RWPE1 (cell line): ENCODE data around the gene NMRK2.

ENCODE experiments used
- CTCF ChIA-PET: fragments of 350-600 bp; sonication (Branson Sonifier 250); formaldehyde crosslinking; extraction: SDS; loops from one replicate; lab custom pipeline; 2021; lab: Yijun Ruan, JAX
- POLR2A ChIA-PET: fragments of 400-600 bp; formaldehyde crosslinking; extraction: SDS; loops from one replicate; lab custom pipeline; 2020; ENCODE audit warnings: antibody characterized with exemption; ENCODE audit not compliant: low non-redundant PET; lab: Yijun Ruan, JAX
- DNase-seq: peaks from one replicate; pipeline ENCODE4 v3.0.0; 2012; ENCODE audit warnings: low spot score
- H3K27ac ChIP-seq: fragments of 450-650 bp; 2 replicates; pipeline ENCODE4 v1.5.1; 2017
- TF ChIP-seq, protein P1 (sequence below): fragments of 450-650 bp; conservative IDR thresholded peaks from 2 replicates; pipeline ENCODE4 v1.5.1; 2017; ENCODE audit warnings: low read depth, mild to moderate bottlenecking

Gene NMRK2

DNA sequence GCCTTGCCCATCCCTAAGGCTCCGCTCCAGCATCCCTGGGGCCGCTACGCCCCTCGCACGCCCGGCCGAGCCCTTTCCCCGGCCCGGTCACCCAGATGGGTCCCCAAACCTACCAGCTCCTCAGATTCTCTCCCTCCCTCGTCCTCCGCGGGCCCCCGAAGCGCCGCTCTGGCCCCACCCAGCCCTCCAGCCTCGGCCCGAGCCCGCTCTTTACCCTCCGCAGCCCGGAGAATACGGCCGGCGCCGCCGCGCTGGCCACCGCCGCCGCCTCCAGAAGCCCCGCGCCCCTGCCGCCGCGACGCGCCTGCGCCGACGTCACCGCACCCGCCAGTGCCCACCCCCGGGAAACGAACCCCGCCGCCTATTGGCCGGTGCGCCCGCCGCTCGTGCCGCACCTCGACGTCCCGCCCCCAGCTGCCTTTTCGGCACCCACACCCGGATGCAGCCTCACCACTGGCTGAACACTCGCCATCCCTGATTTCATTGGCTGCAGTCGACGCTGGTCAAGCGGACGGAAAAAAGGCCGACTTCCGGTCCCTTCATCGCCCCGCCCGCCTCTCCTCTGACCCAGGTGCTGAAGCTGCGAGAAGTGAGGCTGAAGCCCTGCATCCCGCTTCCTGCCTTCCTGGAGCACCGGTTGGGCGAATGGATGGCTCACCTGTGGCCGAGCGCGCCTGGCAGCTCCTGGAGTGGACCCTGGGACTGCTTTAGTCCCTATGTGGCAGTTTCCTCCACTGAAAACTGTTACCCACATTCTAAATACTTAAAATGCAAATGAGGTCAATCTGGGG is 38.1 kb downstream of the NMRK2 start, which contains the start of gene DAPK3:
Gene DAPK3 (minus strand): TSS at position 292 of the 791 bp plus-strand sequence. CDS start 1,364 bp downstream, outside the sequence.
- TF ChIP-seq, protein P1, sequence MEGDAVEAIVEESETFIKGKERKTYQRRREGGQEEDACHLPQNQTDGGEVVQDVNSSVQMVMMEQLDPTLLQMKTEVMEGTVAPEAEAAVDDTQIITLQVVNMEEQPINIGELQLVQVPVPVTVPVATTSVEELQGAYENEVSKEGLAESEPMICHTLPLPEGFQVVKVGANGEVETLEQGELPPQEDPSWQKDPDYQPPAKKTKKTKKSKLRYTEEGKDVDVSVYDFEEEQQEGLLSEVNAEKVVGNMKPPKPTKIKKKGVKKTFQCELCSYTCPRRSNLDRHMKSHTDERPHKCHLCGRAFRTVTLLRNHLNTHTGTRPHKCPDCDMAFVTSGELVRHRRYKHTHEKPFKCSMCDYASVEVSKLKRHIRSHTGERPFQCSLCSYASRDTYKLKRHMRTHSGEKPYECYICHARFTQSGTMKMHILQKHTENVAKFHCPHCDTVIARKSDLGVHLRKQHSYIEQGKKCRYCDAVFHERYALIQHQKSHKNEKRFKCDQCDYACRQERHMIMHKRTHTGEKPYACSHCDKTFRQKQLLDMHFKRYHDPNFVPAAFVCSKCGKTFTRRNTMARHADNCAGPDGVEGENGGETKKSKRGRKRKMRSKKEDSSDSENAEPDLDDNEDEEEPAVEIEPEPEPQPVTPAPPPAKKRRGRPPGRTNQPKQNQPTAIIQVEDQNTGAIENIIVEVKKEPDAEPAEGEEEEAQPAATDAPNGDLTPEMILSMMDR = no peak
- POLR2A ChIA-PET = interaction anchor here (0.6 to 3.7 kb wide), 2 partner anchors 14 to 103 kb away, joined by 3 to 15 read pairs; partner anchors contain the start of gene EEF2
- peak; percentile 92 for DNase-seq
- CTCF ChIA-PET = no interaction called here
- peak within 1 kb of the TSS; percentile 92 for H3K27ac ChIP-seq

DNA sequence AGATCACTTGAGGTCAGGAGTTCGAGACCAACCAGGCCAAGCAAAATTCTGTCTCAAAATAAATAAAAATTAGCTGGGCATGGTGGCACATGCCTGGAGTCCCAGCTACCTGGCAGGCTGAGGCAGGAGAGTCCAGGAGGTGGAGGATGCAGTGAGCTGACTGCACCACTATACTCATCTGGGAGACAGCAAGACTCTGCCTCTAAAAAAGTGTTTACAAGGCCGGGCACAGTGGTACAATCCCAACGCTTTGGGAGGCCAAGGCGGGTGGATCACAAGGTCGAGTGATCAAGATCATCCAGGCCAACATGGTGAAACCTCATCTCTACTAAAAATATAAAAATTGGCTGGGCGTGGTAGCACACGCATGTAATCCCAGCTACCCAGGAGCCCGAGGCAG is 42.3 kb downstream of the NMRK2 start:
- no peak for DNase-seq
- ChIA-PET POLR2A (no interaction called here), CTCF (interaction anchor here (0.7 kb wide), 1 partner anchor 396 kb away, joined by 3 read pairs; no protein-coding TSS in a partner anchor)
- TF ChIP-seq, protein P1 = no peak
- peak overlapping the region; percentile 87 for H3K27ac ChIP-seq

DNA sequence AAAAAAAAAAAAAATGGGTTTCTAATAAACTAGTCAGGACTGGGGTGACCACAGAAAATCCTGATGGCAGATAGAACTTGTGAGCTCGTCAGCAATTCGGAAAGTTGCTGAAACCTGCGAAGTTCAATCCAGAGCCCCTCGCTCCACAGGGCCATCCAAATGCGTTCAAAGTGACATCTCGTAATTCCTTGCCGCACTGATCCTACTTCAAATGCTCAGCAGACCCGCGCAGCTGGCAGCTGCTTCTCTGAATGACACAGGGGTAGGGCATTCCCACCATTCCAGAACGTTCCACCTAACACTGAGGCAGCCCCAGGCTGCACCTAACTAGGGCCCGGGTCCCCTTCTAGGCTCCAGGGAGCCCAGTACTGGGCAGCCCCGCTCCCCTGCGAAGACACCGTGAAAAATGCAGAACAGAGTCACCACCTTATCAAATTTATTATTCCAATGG is 42.8 kb downstream of the NMRK2 start:
- DNase-seq = no peak
- CTCF ChIA-PET = no interaction called here
- peak overlapping the region; percentile 87 for H3K27ac ChIP-seq
- POLR2A ChIA-PET = no interaction called here
- TF ChIP-seq, protein P1 = no peak

DNA sequence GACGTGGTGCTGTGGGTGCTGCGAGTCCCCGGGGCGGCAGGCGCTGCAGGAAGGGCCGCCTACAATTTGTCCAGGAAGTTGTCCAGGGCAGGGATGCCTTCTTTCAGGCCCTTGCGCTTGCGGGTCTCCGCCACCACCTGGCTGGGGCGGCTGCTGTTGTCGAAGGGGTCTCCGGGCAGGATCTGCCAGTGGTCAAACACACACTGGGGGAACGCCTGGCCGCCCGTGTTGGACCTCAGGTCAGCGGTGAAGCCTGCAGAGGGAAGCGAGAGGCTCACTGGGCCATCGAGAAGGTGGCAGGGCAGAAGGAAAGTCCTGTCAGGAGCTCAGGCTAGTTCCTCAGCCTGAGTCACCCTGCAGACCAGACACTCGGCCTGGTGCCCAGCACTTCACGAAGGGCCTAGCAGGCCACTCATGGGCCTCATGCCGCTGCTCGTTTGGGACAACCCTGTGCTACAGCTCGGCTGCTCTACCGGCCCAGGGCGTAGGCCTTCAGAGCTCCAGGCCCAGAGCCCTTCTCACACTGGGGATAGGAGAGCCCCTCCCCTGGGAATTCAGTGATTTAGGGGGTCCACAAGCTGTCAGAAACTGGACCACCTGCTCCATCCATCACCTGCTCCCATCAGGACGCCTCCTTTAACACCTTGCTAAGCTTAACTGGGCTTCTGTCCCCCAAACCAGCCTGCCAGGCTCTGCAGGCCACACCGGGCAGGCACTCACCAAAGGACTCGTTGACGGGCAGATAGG is 43.8 kb downstream of the NMRK2 start:
- H3K27ac ChIP-seq = peak overlapping the region; percentile 87
- CTCF ChIA-PET = no interaction called here
- TF ChIP-seq, protein P1 = no peak
- no peak for DNase-seq
- POLR2A ChIA-PET = no interaction called here

DNA sequence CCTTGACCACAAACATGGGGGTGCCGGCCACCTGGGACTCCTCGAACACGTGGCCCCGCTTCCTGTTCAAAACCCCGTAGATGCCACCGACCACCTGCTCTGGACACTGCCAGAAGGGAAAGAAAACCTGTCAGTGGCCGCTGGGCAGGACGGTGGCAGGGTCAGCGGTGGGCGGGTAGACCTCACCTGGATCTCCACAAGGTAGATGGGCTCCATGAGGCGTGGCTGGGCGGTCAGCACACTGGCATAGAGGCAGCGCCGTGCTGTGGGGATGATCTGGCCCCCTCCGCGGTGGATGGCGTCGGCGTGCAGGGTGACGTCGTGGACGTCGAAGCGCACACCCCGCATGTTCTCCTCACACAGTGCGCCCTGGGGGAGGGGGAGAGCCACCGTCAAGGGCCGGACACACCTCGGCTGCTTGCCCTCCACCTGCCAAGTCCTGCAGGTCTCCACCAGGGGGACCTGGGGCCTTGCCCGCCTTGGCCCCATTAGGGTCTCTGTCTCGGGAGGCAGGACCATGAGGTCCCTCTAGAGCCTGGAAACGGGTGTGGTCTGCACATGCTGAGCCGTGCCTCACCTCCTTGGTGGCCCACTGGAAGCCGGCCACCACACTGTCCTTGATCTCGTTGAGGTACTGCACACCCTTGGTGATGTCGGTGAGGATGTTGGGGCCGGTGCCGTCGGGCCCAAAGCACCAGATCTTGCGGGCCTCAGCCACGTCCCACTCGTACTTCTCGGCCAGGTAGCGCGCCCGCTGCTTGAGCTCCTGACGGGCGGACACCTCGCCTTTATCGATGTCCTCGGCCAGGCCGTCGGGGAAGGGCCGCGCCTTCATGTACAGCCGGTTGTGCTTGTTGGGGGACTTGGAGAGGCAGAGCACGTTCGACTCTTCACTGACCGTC is 44.6 kb downstream of the NMRK2 start:
- no peak for DNase-seq
- ChIA-PET POLR2A (no interaction called here), CTCF (interaction anchor here (0.6 to 1.4 kb wide), 2 partner anchors 8 to 11 kb away, joined by 3 read pairs; no protein-coding TSS in a partner anchor)
- TF ChIP-seq, protein P1 = no peak
- H3K27ac ChIP-seq = peak overlapping the region; percentile 87
